Endothelial cell (in vitro differentiated cells): ENCODE measurements around the gene ANKS1B. TPM values are rescaled to one million over a fixed set of nuclear protein-coding genes. Genes with fewer than 3 reads are reported as not detected.

Source experiments
- DNase-seq: peaks from one replicate; pipeline ENCODE4 v3.0.0; 2021; ENCODE audit warnings: low spot score
- H3K27ac Mint-ChIP-seq: one replicate; pipeline ENCODE4 v1.8.0; 2021; ENCODE audit warnings: mixed read lengths, inconsistent platforms; ENCODE audit not compliant: unreplicated experiment
- H3K27me3 Mint-ChIP-seq: one replicate; pipeline ENCODE4 v1.8.0; 2021; ENCODE audit warnings: mild to moderate bottlenecking, moderate library complexity, mixed read lengths, inconsistent platforms; ENCODE audit not compliant: unreplicated experiment
- H3K36me3 Mint-ChIP-seq: one replicate; pipeline ENCODE4 v1.8.0; 2021; ENCODE audit warnings: mild to moderate bottlenecking, low read depth, mixed read lengths, inconsistent platforms; ENCODE audit not compliant: unreplicated experiment
- H3K4me1 Mint-ChIP-seq: one replicate; pipeline ENCODE4 v1.8.0; 2021; ENCODE audit warnings: mild to moderate bottlenecking, mixed read lengths, inconsistent platforms; ENCODE audit not compliant: unreplicated experiment
- H3K4me3 Mint-ChIP-seq: one replicate; pipeline ENCODE4 v1.8.0; 2021; ENCODE audit warnings: mild to moderate bottlenecking, mixed read lengths, inconsistent platforms; ENCODE audit not compliant: unreplicated experiment
- H3K9me3 Mint-ChIP-seq: one replicate; pipeline ENCODE4 v1.8.0; 2021; ENCODE audit warnings: mixed read lengths, inconsistent platforms; ENCODE audit not compliant: unreplicated experiment
- total RNA-seq: library from RNA; stranded (reverse); fragmentation: NEBNext Ultra II Directional; extraction: Animal tissue kit (Norgen Biotek cat#: 25700); gene quantifications from one replicate; pipeline ENCODE4 v1.2.1, GENCODE V29; 2021; ENCODE audit not compliant: unreplicated experiment
- TF ChIP-seq, protein P1 (sequence below): fragments of 200-600 bp; sonication (generic); IDR thresholded peaks from one replicate; pipeline ENCODE4 v1.5.0; 2021; ENCODE audit warnings: antibody characterized with exemption; ENCODE audit not compliant: unreplicated experiment

The ANKS1B gene
- total RNA-seq, 1 donor from 2014 or later: 2.6 TPM

DNA sequence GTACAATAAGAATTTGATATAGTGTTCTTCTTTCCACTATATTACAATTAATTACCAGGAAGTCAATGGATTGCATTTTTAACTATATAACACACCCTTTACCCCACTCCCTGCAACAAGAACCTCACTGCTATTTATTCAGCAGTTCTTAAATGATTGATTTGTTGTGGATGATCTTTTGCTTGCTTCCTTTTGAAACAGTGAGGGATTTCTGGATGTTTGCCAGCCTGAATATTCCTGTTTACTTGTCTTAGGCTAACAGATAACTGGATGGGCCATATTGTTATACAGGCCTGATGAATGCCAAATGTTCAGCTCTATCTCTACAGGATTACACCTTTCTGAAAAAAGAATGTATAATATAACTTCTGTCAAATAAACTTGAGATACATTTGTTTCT, 842.1 kb downstream of the ANKS1B start:
- TF ChIP-seq, protein P1, sequence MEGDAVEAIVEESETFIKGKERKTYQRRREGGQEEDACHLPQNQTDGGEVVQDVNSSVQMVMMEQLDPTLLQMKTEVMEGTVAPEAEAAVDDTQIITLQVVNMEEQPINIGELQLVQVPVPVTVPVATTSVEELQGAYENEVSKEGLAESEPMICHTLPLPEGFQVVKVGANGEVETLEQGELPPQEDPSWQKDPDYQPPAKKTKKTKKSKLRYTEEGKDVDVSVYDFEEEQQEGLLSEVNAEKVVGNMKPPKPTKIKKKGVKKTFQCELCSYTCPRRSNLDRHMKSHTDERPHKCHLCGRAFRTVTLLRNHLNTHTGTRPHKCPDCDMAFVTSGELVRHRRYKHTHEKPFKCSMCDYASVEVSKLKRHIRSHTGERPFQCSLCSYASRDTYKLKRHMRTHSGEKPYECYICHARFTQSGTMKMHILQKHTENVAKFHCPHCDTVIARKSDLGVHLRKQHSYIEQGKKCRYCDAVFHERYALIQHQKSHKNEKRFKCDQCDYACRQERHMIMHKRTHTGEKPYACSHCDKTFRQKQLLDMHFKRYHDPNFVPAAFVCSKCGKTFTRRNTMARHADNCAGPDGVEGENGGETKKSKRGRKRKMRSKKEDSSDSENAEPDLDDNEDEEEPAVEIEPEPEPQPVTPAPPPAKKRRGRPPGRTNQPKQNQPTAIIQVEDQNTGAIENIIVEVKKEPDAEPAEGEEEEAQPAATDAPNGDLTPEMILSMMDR: no peak
- no peak overlapping the region for H3K27ac Mint-ChIP-seq
- H3K4me1 Mint-ChIP-seq: no peaks in the 10 kb centered on the region
- H3K27me3 Mint-ChIP-seq: peaks cover 1% of the 10 kb centered on the region
- DNase-seq: no peak
- no peaks in the 10 kb centered on the region for H3K9me3 Mint-ChIP-seq
- H3K4me3 Mint-ChIP-seq: no peak overlapping the region
- no peaks in the 10 kb centered on the region for H3K36me3 Mint-ChIP-seq

DNA sequence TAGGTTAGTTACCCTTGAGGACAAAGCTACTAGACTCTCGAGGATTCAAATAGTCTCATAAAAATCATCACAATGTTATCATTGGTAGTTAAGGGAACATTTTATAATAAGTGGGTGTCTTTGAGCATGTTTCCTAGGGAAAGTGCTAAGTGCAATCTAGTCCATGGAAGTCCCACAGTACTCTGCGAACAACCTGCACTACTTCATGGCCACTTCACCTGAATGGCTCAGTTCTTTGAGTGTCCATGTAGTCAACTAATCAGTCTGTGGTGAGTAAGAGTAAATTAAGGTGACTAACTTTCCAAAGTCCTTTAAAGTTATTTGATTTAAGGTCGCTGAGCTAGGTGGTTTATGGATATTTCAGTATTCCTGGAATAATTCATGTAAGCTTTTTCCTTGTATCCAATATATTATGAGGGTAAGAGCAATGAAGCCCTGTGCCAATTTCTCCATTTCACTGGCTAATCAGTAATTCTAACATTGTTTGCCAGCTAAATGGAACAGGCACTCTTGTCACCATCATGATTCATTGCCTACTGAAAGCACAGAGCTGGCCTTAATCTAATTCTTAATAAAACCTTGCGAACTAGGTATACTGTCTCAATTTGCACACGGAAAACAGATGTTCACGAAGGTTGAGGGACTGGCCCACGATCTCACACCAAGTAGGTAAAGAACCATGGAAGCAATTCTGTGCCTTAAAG, 844.6 kb downstream of the ANKS1B start:
- Mint-ChIP-seq H3K4me3 (no peak overlapping the region), H3K27ac (no peak overlapping the region), H3K4me1 (no peaks in the 10 kb centered on the region), H3K9me3 (no peaks in the 10 kb centered on the region), H3K36me3 (no peaks in the 10 kb centered on the region), H3K27me3 (peaks cover 1% of the 10 kb centered on the region)
- TF ChIP-seq, protein P1: no peak
- no peak for DNase-seq

DNA sequence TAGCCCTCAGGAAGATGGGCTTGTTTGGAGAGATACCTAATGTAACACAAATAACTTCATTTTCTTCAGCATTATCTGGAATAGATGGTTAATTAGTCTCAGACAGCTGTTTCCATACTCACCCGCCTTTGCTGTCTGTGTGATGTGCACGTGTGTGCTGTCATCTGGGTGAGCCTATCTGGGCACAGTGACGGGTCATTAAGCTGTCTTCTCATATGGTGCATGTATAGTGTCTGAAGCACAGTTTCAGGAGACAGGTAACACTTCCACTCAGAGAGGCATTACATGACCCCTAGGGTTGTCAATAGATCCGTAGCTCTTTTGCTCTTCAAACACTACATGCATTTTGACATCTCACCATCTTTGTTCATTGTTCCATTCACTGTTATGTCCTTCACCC, 846.3 kb downstream of the ANKS1B start:
- no peak overlapping the region for H3K27ac Mint-ChIP-seq
- peaks cover 1% of the 10 kb centered on the region for H3K27me3 Mint-ChIP-seq
- no peaks in the 10 kb centered on the region for H3K4me1 Mint-ChIP-seq
- H3K4me3 Mint-ChIP-seq: no peak overlapping the region
- H3K9me3 Mint-ChIP-seq: no peaks in the 10 kb centered on the region
- no peak for DNase-seq
- no peaks in the 10 kb centered on the region for H3K36me3 Mint-ChIP-seq
- TF ChIP-seq, protein P1: no peak

DNA sequence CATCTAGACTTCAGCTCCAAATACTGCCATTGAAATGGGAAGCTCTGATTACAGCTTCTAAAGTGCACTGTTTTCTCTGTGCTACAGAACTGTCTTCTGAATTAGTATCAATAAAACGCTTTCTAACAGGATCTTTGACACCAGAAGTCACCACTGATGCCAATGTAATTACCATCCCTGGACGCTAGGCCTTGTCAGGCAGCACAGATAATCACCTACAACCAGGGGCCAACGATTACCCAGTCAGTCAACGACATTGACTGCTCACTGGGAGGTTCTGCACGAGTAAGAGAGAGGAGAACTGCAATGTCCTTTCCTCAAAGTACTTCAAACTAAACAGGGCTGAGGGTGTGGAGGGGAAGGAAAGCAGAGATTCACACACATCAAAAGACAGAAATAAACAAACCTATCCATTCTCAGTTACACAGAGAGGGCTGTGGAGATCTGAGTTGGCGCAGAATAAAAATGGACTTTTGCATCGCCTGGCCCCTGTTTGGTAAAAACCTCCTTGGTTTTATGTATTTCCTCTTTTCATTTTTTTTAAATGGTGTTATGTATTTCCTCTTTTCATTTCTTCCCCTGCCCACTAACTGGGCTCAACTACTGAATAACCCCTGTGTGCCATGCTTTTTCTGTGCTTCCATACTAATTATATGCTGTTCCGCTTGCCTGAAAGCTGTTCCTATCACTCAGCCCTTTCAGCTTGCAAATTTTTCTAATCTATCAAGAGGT, 847.4 kb downstream of the ANKS1B start:
- no peak overlapping the region for H3K4me3 Mint-ChIP-seq
- no peak for DNase-seq
- no peak overlapping the region for H3K27ac Mint-ChIP-seq
- no peaks in the 10 kb centered on the region for H3K4me1 Mint-ChIP-seq
- H3K27me3 Mint-ChIP-seq: peaks cover 1% of the 10 kb centered on the region
- H3K36me3 Mint-ChIP-seq: no peaks in the 10 kb centered on the region
- H3K9me3 Mint-ChIP-seq: no peaks in the 10 kb centered on the region
- TF ChIP-seq, protein P1: no peak

DNA sequence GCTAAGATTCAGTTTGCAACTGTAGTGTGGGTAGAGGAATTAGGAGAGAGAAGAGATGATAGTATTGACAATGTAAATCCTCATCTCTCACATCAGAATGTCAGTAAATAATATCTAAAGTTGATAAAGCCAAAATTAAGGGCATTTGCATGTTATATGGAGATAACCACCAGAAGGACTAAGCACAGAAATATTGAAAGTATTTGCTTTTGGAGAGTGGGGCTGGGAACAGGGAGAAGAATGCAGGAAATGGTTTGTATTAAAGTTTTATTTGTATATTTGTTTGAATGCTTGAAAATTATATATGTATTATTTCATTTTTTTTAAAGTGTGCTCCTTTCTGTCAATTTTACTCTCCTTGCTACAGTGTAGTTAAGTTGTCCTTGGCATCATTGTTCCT, 848.2 kb downstream of the ANKS1B start:
- H3K36me3 Mint-ChIP-seq: no peaks in the 10 kb centered on the region
- TF ChIP-seq, protein P1: no peak
- no peaks in the 10 kb centered on the region for H3K4me1 Mint-ChIP-seq
- H3K9me3 Mint-ChIP-seq: no peaks in the 10 kb centered on the region
- no peak for DNase-seq
- no peak overlapping the region for H3K4me3 Mint-ChIP-seq
- no peaks in the 10 kb centered on the region for H3K27me3 Mint-ChIP-seq
- H3K27ac Mint-ChIP-seq: no peak overlapping the region
